Stomach (tissue), 9 donors: ENCODE results near the gene CYB5R3. TPM values are rescaled to one million over a fixed set of nuclear protein-coding genes. Genes with fewer than 3 reads are reported as not detected.
A peak's percentile ranks its signal among the peaks of the same experiment; 100 is the strongest.

Experiments used
- DNase-seq, 2 donors: peaks; one replicate each; pipeline versions ENCODE4 v3.0.0 to v3.0.0-alpha.2; 2013 to 2019
- H3K27ac ChIP-seq, 5 donors: fragments of 200-600 bp in 4 of 5; sonication (generic) in 4 of 5; one replicate each; pipeline ENCODE4 v1.5.1; 2013 to 2019; ENCODE audit warnings: mild to moderate bottlenecking in 1 of 5, moderate library complexity in 1 of 5
- H3K27me3 ChIP-seq, 3 donors: fragments of 200-600 bp; sonication (generic); one replicate each; pipeline ENCODE4 v1.5.1; 2017 to 2019; ENCODE audit warnings: mixed run types in 1 of 3
- H3K36me3 ChIP-seq, 4 donors: fragments of 200-600 bp; sonication (generic); 1 replicate in 3 of 4; 2 replicates in 1 of 4; pipeline ENCODE4 v1.5.1; 2016 to 2019
- H3K4me1 ChIP-seq, 4 donors: fragments of 200-600 bp; sonication (generic); one replicate each; pipeline ENCODE4 v1.5.1; 2016 to 2019
- H3K4me3 ChIP-seq, 4 donors: fragments of 200-600 bp; sonication (generic) in 3 of 4; one replicate each; pipeline ENCODE4 v1.5.1; 2016 to 2019; ENCODE audit warnings: mild to moderate bottlenecking in 1 of 4
- H3K9me3 ChIP-seq, 4 donors: fragments of 200-600 bp; sonication (generic); one replicate each; pipeline ENCODE4 v1.5.1; 2016 to 2019
- EP300 ChIP-seq: sonication (generic); formaldehyde crosslinking; IDR thresholded peaks from one replicate; pipeline ENCODE4 v1.6.1; 2017; ENCODE audit warnings: antibody characterized with exemption
- POLR2A ChIP-seq, 4 donors: fragments of 450-650 bp; IDR thresholded peaks; one replicate each; pipeline ENCODE4 v1.6.1; 2016; ENCODE audit warnings: antibody characterized with exemption in 4 of 4, control low read depth in 2 of 4, mild to moderate bottlenecking in 1 of 4, moderate library complexity in 1 of 4
- POLR2AphosphoS5 ChIP-seq, 3 donors: sonication (generic); formaldehyde crosslinking; IDR thresholded peaks; one replicate each; pipeline ENCODE4 v1.6.1; 2016; ENCODE audit warnings: antibody characterized with exemption in 3 of 3
- WGBS, 5 donors: extraction: QIAGEN DNeasy Blood & Tissue Kit in 3 of 5; methylation state at CpG; one replicate each; pipeline versions ENCODE4 v1.1.5 to v1.1.7; 2013 to 2018; 5-methylcytosine and 5-hydroxymethylcytosine counted together
- intact Hi-C: fragments of 100-400 bp; cut with DNase I; formaldehyde crosslinking; loops from one replicate; pipeline ENCODE4 v1.15.1; 2023; ENCODE audit warnings: low total_unique reads
- polyA plus RNA-seq, 3 donors: library from polyadenylated mRNA; stranded (reverse); fragments of 200-250 nt; gene quantifications; one replicate each; pipeline ENCODE4 v1.2.3, GENCODE V29; 2013
- total RNA-seq, 5 donors: library from RNA; depleted of rRNA; stranded (reverse); fragments of >200 nt; gene quantifications; one replicate each; pipeline versions ENCODE4 v1.1.0 to v1.2.3, GENCODE V29; 2014 to 2016
- TF ChIP-seq, protein P1 (sequence below), 7 experiments: fragments of 450-650 bp in 4 of 7; fragments of 200-600 bp in 3 of 7; sonication (generic) in 3 of 7; IDR thresholded peaks; one replicate each; pipeline ENCODE4 v1.5.1; 2016 to 2019; ENCODE audit warnings: antibody characterized with exemption in 7 of 7, control low read depth in 2 of 7, mild to moderate bottlenecking in 1 of 7
- donor health status: healthy with polysubstance abuse.
- donor health status: Bipolar disorder and iron deficiency.
- donor health status: healthy.

CYB5R3 gene
- total and polyA plus RNA-seq, 8 donors, result 33.6 to 156 (median 82.1) TPM

DNA sequence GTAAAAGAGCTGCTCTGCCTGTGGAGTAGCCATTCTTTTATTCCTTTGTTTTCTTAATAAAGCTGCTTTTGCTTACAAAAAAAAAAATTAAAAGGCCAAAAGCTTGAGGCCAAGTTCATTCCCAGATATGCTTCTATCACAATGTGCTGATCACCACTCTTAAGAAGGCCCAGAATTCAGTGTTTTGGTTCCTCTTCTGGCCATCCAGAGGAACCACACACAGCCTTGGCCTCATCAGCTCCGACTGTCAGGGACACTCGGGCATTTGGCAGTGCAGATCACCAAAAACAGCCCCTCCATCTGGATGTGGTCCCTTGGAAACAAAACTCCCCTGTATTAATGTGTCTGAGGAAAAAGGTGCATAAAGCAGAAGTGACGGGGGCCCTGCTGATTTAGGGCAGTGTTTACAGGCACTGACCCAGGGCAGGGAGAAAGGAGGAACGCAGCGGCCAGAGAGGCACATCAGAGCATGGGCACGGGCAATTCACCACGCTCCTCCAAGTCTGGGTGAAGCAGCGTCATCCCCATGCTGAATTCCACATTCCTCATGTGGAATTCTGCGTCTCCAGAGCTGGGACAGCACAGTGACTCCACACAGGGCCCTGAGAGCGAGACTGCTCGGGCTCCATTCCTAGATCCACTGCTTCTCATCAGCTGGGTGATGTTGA lies 52.2 kb downstream of the CYB5R3 start:
- Histone ChIP-seq H3K27me3 (no peaks in the 10 kb centered on the region), H3K27ac (peak overlapping the region in 3 of 5 donors; percentile 10 to 53 (median 40)), H3K9me3 (no peaks in the 10 kb centered on the region), H3K36me3 (peaks cover 86 to 100% (median 100%) of the 10 kb centered on the region in 4 donors), H3K4me3 (no peak overlapping the region), H3K4me1 (peaks cover 7 to 32% (median 18%) of the 10 kb centered on the region in 4 donors)
- TF ChIP-seq EP300, result no peak
- TF ChIP-seq, protein P1, sequence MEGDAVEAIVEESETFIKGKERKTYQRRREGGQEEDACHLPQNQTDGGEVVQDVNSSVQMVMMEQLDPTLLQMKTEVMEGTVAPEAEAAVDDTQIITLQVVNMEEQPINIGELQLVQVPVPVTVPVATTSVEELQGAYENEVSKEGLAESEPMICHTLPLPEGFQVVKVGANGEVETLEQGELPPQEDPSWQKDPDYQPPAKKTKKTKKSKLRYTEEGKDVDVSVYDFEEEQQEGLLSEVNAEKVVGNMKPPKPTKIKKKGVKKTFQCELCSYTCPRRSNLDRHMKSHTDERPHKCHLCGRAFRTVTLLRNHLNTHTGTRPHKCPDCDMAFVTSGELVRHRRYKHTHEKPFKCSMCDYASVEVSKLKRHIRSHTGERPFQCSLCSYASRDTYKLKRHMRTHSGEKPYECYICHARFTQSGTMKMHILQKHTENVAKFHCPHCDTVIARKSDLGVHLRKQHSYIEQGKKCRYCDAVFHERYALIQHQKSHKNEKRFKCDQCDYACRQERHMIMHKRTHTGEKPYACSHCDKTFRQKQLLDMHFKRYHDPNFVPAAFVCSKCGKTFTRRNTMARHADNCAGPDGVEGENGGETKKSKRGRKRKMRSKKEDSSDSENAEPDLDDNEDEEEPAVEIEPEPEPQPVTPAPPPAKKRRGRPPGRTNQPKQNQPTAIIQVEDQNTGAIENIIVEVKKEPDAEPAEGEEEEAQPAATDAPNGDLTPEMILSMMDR (IDR thresholded peaks at IDR 0.05), result no peak
- TF ChIP-seq POLR2AphosphoS5 (IDR thresholded peaks at IDR 0.05), result no peak
- no peak for TF ChIP-seq POLR2A (IDR thresholded peaks at IDR 0.05)
- intact Hi-C loops, result no loop called here
- 72 to 88% (median 74%) methylated on average over 9 to 11 of the region's 11 CpGs for WGBS, 5 donors
- no peak for DNase-seq

DNA sequence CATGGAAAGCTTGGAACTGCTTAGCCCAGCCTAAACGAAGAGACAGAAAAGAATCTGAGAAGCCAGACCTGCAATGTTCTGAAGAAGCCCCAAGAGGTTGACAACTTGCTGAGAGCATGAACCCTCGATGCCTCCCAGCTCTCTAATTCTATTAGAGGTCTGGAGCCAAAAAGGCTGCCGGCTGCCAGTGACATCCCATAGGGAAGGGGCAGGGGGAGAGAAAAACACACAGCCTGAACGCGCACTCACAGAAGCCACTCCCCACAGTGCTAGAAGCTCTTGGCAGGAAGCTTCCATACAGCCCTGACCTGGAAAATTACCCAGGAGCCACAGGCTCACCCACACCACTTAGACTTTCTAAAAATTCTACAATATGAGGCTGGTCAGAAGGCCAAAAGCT lies 52.9 kb downstream of the CYB5R3 start:
- H3K27me3 ChIP-seq, result no peaks in the 10 kb centered on the region
- H3K9me3 ChIP-seq, result no peaks in the 10 kb centered on the region
- intact Hi-C loops, result no loop called here
- DNase-seq, result peak in 1 of 2 donors; percentile 35
- H3K36me3 ChIP-seq, result peaks cover 86 to 100% (median 100%) of the 10 kb centered on the region in 4 donors
- H3K27ac ChIP-seq, result peak overlapping the region in 3 of 5 donors; percentile 10 to 53 (median 40)
- no peak for TF ChIP-seq EP300
- H3K4me1 ChIP-seq, result peaks cover under 1 to 29% (median 13%) of the 10 kb centered on the region in 4 donors
- 23 to 58% (median 35%) methylated on average over 5 of the region's 5 CpGs for WGBS, 5 donors
- no peak overlapping the region for H3K4me3 ChIP-seq

DNA sequence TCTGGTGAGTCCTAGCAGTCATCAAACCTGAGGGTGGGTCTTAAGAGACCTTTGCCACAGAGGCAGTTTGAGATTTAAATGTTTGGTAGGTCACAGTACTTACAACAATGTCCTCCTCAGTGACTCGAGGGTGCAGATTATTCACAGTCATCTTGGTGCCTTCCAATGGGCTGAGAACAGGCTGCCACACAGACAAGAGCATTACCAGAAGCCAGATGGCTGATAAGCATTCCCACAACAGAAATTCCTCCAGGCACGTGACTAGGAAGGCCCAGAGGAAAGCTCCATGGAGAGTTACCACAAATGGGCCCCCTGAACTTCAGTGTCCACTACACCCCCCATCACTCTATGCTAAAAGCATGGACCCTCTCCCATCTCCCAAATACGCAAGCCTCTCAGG lies 53.8 kb downstream of the CYB5R3 start:
- TF ChIP-seq POLR2A (IDR thresholded peaks at IDR 0.05) (no peak), EP300 (no peak), POLR2AphosphoS5 (IDR thresholded peaks at IDR 0.05) (no peak)
- TF ChIP-seq, protein P1 (IDR thresholded peaks at IDR 0.05), result no peak
- WGBS, 5 donors, result 56 to 86% (median 72%) methylated on average over 2 to 3 of the region's 3 CpGs
- H3K4me1 ChIP-seq, result peaks cover 0 to 24% (median 10%) of the 10 kb centered on the region in 4 donors
- H3K27me3 ChIP-seq, result no peaks in the 10 kb centered on the region
- peak overlapping the region in 1 of 5 donors; percentile 53 for H3K27ac ChIP-seq
- H3K36me3 ChIP-seq, result peaks cover 84 to 100% (median 100%) of the 10 kb centered on the region in 4 donors
- no peaks in the 10 kb centered on the region for H3K9me3 ChIP-seq
- DNase-seq, result no peak
- intact Hi-C loops, result no loop called here
- H3K4me3 ChIP-seq, result no peak overlapping the region

DNA sequence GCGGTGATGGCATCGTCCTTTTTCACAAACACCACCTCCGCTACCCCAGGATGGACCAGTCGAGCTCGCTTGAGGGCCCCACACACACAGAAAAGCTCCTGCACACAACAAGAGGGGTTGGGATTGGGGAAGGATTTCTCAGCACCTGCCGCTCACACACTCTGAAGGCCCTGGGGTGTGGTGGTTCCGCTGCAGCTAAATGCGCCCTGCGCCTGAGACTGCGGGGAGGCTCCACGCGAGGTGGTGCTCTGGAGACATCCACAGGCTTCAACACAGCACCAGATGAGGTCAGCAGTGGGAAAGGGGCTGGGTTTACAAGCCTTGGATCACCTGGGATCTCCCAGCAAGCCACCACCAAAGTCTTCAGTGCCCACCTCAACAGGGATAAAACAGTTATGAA lies 57.2 kb downstream of the CYB5R3 start:
- 91 to 96% (median 95%) methylated on average over 12 of the region's 12 CpGs for WGBS, 5 donors
- intact Hi-C loops, result no loop called here
- Histone ChIP-seq H3K4me3 (no peak overlapping the region), H3K36me3 (peaks cover 80 to 100% (median 100%) of the 10 kb centered on the region in 4 donors), H3K27ac (peak overlapping the region in 2 of 5 donors; percentile 49 to 50), H3K4me1 (peaks cover 0 to 17% (median 6%) of the 10 kb centered on the region in 4 donors), H3K27me3 (no peaks in the 10 kb centered on the region), H3K9me3 (no peaks in the 10 kb centered on the region)
- no peak for TF ChIP-seq POLR2AphosphoS5 (IDR thresholded peaks at IDR 0.05)
- no peak for TF ChIP-seq POLR2A (IDR thresholded peaks at IDR 0.05)
- TF ChIP-seq EP300, result no peak
- TF ChIP-seq, protein P1 (IDR thresholded peaks at IDR 0.05), result no peak
- no peak for DNase-seq
